GM21515 (cell line): ENCODE measurements around the gene MAP4K3.
"Not testable (repeated sequence)": the region's sequence is repeated elsewhere in the genome, so short reads cannot be mapped to it uniquely, and the experiment has no call there.

Source experiments
- ATAC-seq: cut with Tn5 transposase; IDR thresholded peaks from one replicate; pipeline ENCODE4 v1.9.1; 2021; ENCODE audit not compliant: unreplicated experiment

Gene MAP4K3

DNA sequence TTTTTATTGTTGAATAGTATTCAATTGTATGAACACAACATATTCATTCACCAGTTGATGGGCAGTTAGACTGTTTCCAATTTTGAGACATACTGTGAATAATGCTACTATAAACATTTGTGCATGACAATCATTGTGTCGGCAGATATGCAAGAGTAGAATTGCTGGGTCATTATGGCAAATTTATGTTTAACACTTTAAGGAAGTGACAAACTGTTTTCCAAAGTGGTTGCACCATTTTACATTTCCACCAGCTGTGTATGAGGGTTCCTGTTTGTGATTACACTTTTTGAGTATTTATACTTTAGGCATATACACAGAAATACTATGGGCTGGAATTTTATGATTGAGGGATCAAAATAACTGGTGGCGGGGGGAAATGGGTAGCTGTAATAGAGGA, 61.2 kb downstream of the MAP4K3 start:
- ATAC-seq: no peak

DNA sequence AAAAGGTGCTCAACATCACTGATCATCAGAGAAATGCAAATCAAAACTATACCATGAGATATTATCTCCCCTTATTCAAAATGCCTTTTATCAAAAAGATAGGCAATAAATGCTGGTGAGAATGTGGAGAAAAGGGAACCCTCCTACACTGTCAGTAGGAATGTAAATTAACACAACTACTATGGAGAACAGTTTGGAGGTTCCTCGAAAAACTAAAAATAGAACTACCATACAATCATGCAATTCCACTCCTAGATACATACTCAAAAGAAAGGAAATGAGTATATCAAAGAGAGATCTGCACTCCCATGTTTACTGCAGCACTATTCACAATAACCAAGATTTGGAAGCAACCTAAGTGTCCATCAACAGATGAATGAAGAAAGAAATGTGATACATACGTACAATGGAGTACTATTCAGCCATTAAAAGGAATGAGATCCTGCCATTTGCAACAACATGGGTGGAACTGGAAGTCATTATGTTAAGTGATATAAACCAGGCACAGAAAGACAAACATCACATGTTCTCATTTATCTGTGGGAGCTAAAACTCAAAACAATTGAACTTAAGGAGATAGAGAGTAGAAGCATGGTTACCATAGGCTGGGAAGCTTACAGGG, 63.8 kb downstream of the MAP4K3 start:
- ATAC-seq: no peak

DNA sequence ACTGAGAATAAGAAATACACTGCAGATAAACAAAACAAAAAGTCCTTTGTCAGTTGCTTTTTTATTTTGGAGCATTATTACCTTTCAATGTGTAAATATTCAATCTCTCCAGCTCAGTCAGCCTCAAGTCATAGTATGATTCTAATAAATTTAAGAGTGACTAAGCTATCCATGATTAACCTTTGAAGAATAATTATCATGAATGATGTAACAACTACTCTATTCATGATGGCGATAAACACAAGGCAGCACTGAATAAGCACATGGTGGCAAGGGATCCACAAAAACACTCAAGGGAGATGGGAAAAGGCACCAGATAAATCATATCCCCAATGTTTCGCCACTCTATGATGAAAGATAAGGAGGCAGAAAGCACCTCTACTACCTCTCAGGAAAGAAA, 67.0 kb downstream of the MAP4K3 start:
- no peak for ATAC-seq

DNA sequence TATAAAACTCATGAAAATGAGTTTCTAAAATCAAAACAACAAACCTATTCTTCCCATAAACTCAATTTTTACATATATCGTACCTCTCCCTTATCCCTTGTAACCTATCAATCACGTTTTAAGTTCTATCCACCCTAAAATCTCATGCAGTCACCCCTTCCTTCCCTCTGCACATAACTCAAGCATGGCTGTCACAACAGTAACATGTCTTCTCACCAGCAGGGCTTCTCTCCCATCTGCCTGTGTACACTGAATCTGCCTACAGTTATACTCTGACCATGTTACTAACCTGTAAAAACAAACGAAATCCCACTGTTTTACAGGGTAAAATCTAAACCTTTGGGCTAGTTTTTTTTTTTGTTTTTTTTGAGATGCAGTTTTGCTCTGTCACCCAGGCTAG, 68.2 kb downstream of the MAP4K3 start:
- ATAC-seq: no peak

GRCh38 chr2:39368376-39368775, 68.7 kb downstream of the MAP4K3 start:
- no peak for ATAC-seq

- ATAC-seq: no peak
Measured at GRCh38 chr2:39362595-39362994, 74.5 kb downstream of the MAP4K3 start.

DNA sequence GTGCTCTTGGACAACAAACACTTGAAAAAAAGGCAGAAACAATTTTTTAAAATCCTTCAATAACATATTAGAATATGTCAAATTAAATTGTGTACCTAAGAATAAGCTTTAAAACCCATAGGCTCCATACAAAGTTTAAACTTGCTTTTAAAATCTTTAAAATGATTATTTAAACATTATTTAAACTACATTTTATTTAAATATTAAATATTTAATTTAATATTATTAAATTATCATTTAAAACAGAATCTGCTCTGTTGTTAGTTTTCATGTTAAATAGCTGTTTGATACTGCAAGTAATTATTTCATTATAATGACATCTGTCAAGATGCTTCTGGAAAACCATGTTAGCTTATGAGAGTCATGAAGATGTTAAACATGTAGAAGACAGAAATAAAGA, 75.6 kb downstream of the MAP4K3 start:
- ATAC-seq: no peak

DNA sequence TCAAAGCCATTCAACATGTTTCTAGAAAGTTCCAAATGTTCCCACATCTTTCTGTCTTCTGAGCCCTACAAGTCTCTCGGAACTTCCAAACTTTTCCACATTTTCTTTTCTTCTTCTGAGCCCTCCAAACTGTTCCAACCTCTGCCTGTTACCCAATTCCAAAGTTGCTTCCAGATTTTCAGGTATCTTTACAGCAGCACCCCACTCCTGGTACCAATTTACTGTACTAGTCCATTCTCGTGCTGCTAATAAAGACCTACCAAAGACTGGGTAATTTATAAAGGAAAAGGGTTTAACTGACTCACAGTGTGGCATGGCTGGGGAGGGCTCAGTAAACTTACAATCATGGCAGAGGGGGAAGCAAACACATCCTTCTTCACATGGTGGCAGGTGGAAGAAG, 76.7 kb downstream of the MAP4K3 start:
- ATAC-seq: not testable (repeated sequence)

DNA sequence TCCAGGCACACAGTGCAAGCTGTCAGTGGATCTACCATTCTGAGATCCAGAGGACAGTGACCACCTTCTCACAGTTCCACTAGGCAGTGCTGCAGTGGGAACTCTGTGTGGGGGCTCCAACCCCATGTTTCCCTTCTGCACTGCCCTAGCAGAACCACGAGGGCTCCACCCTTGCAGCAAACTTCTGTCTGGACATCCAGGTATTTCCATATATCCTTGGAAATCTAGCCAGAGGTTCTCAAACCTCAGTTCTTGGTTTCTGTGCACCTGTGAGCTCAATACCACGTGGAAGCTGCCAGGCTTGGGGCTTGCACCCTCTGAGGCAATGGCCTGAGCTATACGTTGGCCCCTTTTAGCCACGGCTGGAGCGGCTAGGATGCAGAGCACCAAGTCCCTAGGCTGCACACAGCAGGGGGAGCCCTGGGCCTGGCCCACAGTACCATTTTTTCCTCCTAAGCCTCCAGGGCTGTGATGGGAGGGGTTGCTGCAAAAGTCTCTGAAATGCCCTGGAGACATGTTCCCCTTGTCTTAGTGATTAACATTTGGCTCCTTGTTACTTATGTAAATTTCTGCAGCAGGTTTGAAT, 77.5 kb downstream of the MAP4K3 start:
- no peak for ATAC-seq

- ATAC-seq: no peak
Measured at GRCh38 chr2:39356922-39357639, 80.0 kb downstream of the MAP4K3 start.

DNA sequence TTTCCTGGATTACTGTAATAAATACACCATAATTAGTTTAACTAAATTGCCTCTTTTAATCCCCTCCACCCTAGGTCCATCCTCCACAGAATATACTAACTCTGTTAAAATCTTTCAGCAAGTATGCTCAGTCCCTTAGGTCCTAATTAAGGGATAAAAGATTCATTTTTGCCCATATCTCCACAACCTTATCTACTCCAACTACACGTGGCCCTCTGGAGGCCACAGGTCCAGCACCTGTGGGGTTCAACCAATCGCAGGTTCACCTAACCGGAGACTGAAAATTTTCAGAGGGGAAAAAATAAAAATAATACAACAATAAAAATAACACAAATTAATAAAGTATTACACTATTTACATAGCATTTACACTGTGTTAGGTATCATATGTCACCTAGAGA, 86.4 kb downstream of the MAP4K3 start:
- no peak for ATAC-seq

- no peak for ATAC-seq
Measured at GRCh38 chr2:39338502-39338901, 98.6 kb downstream of the MAP4K3 start.

GRCh38 chr2:39335930-39336329, 101.2 kb downstream of the MAP4K3 start:
- ATAC-seq: no peak

GRCh38 chr2:39334978-39335377, 102.1 kb downstream of the MAP4K3 start:
- no peak for ATAC-seq

- no peak for ATAC-seq
Measured at GRCh38 chr2:39334529-39334928, 102.6 kb downstream of the MAP4K3 start.

GRCh38 chr2:39326644-39327043, 110.4 kb downstream of the MAP4K3 start:
- no peak for ATAC-seq

DNA sequence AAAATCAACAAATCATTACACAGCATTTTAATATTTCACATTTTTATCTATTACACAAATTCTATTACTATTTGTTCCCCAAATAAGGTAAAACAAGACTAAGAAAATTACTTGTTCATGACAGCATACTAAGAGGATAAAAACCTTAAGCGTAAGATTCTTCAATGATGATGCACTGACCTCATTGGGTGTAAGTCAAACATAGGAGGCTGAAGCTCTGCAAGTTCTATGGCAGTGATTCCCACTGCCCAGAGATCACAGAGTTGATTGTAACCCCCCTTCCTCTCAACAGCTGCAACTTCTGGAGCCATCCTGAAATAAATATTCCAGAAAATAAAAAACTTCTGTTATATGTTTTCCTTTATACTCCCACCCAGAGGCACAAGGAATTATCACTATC, 111.1 kb downstream of the MAP4K3 start:
- ATAC-seq: no peak

- not testable (repeated sequence) for ATAC-seq
Measured at GRCh38 chr2:39321056-39322035, 115.7 kb downstream of the MAP4K3 start.

- ATAC-seq: no peak
Measured at GRCh38 chr2:39320162-39320561, 116.9 kb downstream of the MAP4K3 start.

- ATAC-seq: no peak
Measured at GRCh38 chr2:39313575-39313974, 123.5 kb downstream of the MAP4K3 start.

DNA sequence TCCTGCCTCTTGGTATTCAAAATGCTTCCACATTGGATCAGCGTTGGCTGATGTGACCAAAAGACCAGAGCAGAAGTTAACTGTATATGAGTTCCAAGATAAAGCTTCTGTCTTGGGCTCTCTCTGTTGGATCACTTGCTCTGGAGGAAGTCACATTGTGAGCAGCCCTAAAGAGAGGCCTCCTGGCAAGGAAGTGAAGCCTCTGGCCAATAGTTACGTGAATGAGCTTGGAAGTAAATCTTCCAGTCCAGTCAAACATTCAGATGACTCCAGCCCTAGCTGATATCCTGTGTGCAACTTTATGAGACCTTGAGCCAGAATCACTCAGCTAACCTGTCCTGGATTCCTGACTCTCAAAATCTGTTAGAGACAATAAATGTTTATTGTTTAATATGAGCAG, 125.6 kb downstream of the MAP4K3 start:
- ATAC-seq: no peak
